ENCODE data around the gene CD8B2.

DNA sequence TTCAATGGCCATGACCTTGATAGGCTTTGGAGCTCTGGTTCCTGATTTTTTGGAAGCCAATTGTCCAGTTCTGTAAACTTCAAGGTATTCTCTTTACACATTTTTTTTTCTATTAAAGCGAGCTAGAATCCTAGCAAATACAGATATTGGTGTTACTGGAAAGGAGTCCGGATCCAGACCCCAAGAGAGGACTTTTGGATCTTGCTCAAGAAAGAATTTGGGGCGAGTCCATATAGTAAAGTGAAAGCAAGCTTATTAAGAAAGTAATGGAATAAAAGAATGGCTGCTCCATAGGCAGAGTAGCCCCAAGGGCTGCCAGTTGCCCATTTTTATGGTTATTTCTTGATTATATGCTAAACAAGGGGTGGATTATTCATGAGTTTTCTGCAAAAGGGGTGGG, 45.1 kb downstream of the CD8B2 start:
- TF ChIP-seq, protein P1, sequence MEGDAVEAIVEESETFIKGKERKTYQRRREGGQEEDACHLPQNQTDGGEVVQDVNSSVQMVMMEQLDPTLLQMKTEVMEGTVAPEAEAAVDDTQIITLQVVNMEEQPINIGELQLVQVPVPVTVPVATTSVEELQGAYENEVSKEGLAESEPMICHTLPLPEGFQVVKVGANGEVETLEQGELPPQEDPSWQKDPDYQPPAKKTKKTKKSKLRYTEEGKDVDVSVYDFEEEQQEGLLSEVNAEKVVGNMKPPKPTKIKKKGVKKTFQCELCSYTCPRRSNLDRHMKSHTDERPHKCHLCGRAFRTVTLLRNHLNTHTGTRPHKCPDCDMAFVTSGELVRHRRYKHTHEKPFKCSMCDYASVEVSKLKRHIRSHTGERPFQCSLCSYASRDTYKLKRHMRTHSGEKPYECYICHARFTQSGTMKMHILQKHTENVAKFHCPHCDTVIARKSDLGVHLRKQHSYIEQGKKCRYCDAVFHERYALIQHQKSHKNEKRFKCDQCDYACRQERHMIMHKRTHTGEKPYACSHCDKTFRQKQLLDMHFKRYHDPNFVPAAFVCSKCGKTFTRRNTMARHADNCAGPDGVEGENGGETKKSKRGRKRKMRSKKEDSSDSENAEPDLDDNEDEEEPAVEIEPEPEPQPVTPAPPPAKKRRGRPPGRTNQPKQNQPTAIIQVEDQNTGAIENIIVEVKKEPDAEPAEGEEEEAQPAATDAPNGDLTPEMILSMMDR (IDR thresholded peaks at IDR 0.05), result no peak
- TF ChIP-seq, protein P2, sequence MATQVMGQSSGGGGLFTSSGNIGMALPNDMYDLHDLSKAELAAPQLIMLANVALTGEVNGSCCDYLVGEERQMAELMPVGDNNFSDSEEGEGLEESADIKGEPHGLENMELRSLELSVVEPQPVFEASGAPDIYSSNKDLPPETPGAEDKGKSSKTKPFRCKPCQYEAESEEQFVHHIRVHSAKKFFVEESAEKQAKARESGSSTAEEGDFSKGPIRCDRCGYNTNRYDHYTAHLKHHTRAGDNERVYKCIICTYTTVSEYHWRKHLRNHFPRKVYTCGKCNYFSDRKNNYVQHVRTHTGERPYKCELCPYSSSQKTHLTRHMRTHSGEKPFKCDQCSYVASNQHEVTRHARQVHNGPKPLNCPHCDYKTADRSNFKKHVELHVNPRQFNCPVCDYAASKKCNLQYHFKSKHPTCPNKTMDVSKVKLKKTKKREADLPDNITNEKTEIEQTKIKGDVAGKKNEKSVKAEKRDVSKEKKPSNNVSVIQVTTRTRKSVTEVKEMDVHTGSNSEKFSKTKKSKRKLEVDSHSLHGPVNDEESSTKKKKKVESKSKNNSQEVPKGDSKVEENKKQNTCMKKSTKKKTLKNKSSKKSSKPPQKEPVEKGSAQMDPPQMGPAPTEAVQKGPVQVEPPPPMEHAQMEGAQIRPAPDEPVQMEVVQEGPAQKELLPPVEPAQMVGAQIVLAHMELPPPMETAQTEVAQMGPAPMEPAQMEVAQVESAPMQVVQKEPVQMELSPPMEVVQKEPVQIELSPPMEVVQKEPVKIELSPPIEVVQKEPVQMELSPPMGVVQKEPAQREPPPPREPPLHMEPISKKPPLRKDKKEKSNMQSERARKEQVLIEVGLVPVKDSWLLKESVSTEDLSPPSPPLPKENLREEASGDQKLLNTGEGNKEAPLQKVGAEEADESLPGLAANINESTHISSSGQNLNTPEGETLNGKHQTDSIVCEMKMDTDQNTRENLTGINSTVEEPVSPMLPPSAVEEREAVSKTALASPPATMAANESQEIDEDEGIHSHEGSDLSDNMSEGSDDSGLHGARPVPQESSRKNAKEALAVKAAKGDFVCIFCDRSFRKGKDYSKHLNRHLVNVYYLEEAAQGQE (IDR thresholded peaks at IDR 0.05; ENCODE audit: insufficient read depth in 1 of 2, low read depth in 2 of 2, low read length in 1 of 2), result no peak
- TF ChIP-seq SIN3A (IDR thresholded peaks at IDR 0.05; ENCODE audit: borderline replicate concordance, insufficient read depth, low read depth, low read length), result no peak
- no peak for TF ChIP-seq POLR2AphosphoS5 (IDR thresholded peaks at IDR 0.05; ENCODE audit: low read depth, low read length)
- TF ChIP-seq TCF7L2 (IDR thresholded peaks at IDR 0.05; ENCODE audit: low read depth, low read length), result no peak

Data from Panc1 (cell line).